HG03354 (cell line): ENCODE results near the gene SNAPC4.

Experiments
- ATAC-seq: cut with Tn5 transposase; IDR thresholded peaks from one replicate; pipeline ENCODE4 v1.9.1; 2021; ENCODE audit warnings: mild to moderate bottlenecking; ENCODE audit not compliant: unreplicated experiment, poor library complexity, severe bottlenecking

The SNAPC4 gene

GRCh38 chr9:136394312-136395019 lies 5.5 kb downstream of the SNAPC4 start:
- no peak for ATAC-seq

GRCh38 chr9:136393531-136393930 lies 6.4 kb downstream of the SNAPC4 start:
- no peak for ATAC-seq

GRCh38 chr9:136392538-136393449 lies 7.2 kb downstream of the SNAPC4 start:
- ATAC-seq, result no peak

- no peak for ATAC-seq
These were observed 8.0 kb downstream of the SNAPC4 start for GRCh38 chr9:136391737-136392537.

GRCh38 chr9:136389396-136389795 lies 10.6 kb downstream of the SNAPC4 start:
- no peak for ATAC-seq

- no peak for ATAC-seq
These were observed 12.8 kb downstream of the SNAPC4 start for GRCh38 chr9:136387217-136387616.

- no peak for ATAC-seq
These were observed 14.0 kb downstream of the SNAPC4 start for GRCh38 chr9:136386018-136386417.

GRCh38 chr9:136385015-136385414 lies 15.0 kb downstream of the SNAPC4 start:
- no peak for ATAC-seq

- no peak for ATAC-seq
These were observed 16.5 kb downstream of the SNAPC4 start for GRCh38 chr9:136383436-136383835.

- no peak for ATAC-seq
These were observed 17.9 kb downstream of the SNAPC4 start for GRCh38 chr9:136381966-136382513.

- no peak for ATAC-seq
These were observed 18.7 kb downstream of the SNAPC4 start for GRCh38 chr9:136381311-136381710.

GRCh38 chr9:136380381-136380780 lies 19.6 kb downstream of the SNAPC4 start:
- ATAC-seq, result no peak

- ATAC-seq, result no peak
These were observed 20.1 kb downstream of the SNAPC4 start for GRCh38 chr9:136379891-136380290.

GRCh38 chr9:136379401-136379800 lies 20.6 kb downstream of the SNAPC4 start:
- ATAC-seq, result no peak

GRCh38 chr9:136379003-136379287 lies 21.0 kb downstream of the SNAPC4 start:
- no peak for ATAC-seq

GRCh38 chr9:136378170-136379002 lies 21.6 kb downstream of the SNAPC4 start:
- no peak for ATAC-seq

GRCh38 chr9:136377341-136378169 lies 22.4 kb downstream of the SNAPC4 start:
- no peak for ATAC-seq

- ATAC-seq, result no peak
These were observed 23.5 kb downstream of the SNAPC4 start for GRCh38 chr9:136376457-136376856.
